GM23248 (cell line): Measurements from ENCODE around the gene DDX3X. TPM values are rescaled to one million over a fixed set of nuclear protein-coding genes. Genes with fewer than 3 reads are reported as not detected.

Experiments
- DNase-seq: peaks from one replicate; pipeline ENCODE4 v3.0.0-alpha.2; 2015
- H2AFZ ChIP-seq: fragments of 200-600 bp; sonication (generic); 2 replicates; pipeline ENCODE4 v1.6.1; 2016; ENCODE audit warnings: antibody characterized with exemption
- H3F3A ChIP-seq: fragments of 200-600 bp; sonication (generic); 2 replicates; pipeline ENCODE4 v1.6.1; 2016; ENCODE audit warnings: mild to moderate bottlenecking, antibody characterized with exemption, mixed run types; ENCODE audit not compliant: insufficient read depth
- H3K27ac ChIP-seq: fragments of 200-600 bp; sonication (generic); 2 replicates; pipeline ENCODE4 v1.5.1; 2016; ENCODE audit warnings: mild to moderate bottlenecking
- H3K27me3 ChIP-seq: fragments of 200-600 bp; sonication (generic); replicated peaks from 2 replicates; pipeline ENCODE4 v1.6.1; 2016; ENCODE audit warnings: mild to moderate bottlenecking; ENCODE audit not compliant: insufficient read depth
- H3K36me3 ChIP-seq: fragments of 200-600 bp; sonication (generic); 2 replicates; pipeline ENCODE4 v1.6.1; 2016; ENCODE audit warnings: low read depth, mild to moderate bottlenecking
- H3K4me1 ChIP-seq: fragments of 200-600 bp; sonication (generic); 2 replicates; pipeline ENCODE4 v1.6.1; 2016; ENCODE audit warnings: mild to moderate bottlenecking; ENCODE audit not compliant: insufficient read depth
- H3K4me2 ChIP-seq: fragments of 200-600 bp; sonication (generic); one replicate; pipeline ENCODE4 v1.6.1; 2016; ENCODE audit warnings: mild to moderate bottlenecking; ENCODE audit not compliant: unreplicated experiment
- H3K4me3 ChIP-seq: fragments of 200-600 bp; sonication (generic); 2 replicates; pipeline ENCODE4 v1.5.1; 2016; ENCODE audit warnings: mild to moderate bottlenecking
- H3K79me2 ChIP-seq: fragments of 200-600 bp; sonication (generic); 2 replicates; pipeline ENCODE4 v1.6.1; 2016; ENCODE audit warnings: mild to moderate bottlenecking; ENCODE audit not compliant: insufficient read depth
- H3K9ac ChIP-seq: fragments of 200-600 bp; sonication (generic); 2 replicates; pipeline ENCODE4 v1.6.1; 2016; ENCODE audit warnings: mild to moderate bottlenecking
- H3K9me2 ChIP-seq: fragments of 200-600 bp; sonication (generic); 2 replicates; pipeline ENCODE4 v1.6.1; 2016; ENCODE audit warnings: mixed run types, mild to moderate bottlenecking, moderate library complexity; ENCODE audit not compliant: insufficient read depth
- H3K9me3 ChIP-seq: fragments of 200-600 bp; sonication (generic); one replicate; pipeline ENCODE4 v1.6.1; 2017; ENCODE audit warnings: low read depth
- H4K20me1 ChIP-seq: fragments of 200-600 bp; sonication (generic); 2 replicates; pipeline ENCODE4 v1.6.0; 2016; ENCODE audit not compliant: insufficient read depth
- EZH2 ChIP-seq: fragments of 200-600 bp; sonication (generic); IDR thresholded peaks from 2 replicates; pipeline ENCODE4 v1.6.1; 2018; ENCODE audit warnings: antibody characterized with exemption, mild to moderate bottlenecking; ENCODE audit not compliant: insufficient read depth, poor library complexity, severe bottlenecking
- EZH2phosphoT487 ChIP-seq: fragments of 200-600 bp; sonication (generic); IDR thresholded peaks from 2 replicates; pipeline ENCODE4 v1.6.1; 2018; ENCODE audit warnings: antibody characterized with exemption, moderate library complexity, mild to moderate bottlenecking, low read depth; ENCODE audit not compliant: insufficient read depth
- WGBS, 2 experiments: methylation state at CpG; one replicate each; pipeline ENCODE4 v1.1.6; 2015 to 2017; ENCODE audit warnings: low lambda C conversion rate in 2 of 2, low coverage in 1 of 2; ENCODE audit errors: missing lambda C conversion rate in 2 of 2; 5-methylcytosine and 5-hydroxymethylcytosine counted together
- in situ Hi-C: fragments of 300-500 bp; cut with MboI; formaldehyde crosslinking; loops from 2 replicates; pipeline ENCODE4 v1.15.0; 2020
- polyA plus RNA-seq: library from polyadenylated mRNA; unstranded; fragments of >200 nt; fragmentation: Nextera tagmentation; extraction: Ambion mirVana; gene quantifications from 2 replicates; pipeline ENCODE4 v1.2.1, GENCODE V29; 2016
- total RNA-seq: library from RNA; depleted of rRNA; stranded (reverse); fragments of >200 nt; shearing (Covaris generic); gene quantifications from 2 replicates; pipeline ENCODE4 v1.2.3, GENCODE V29; 2014

Gene DDX3X
- total and polyA plus RNA-seq, 2 experiments from 2014 or later: 129 to 206 TPM

DNA sequence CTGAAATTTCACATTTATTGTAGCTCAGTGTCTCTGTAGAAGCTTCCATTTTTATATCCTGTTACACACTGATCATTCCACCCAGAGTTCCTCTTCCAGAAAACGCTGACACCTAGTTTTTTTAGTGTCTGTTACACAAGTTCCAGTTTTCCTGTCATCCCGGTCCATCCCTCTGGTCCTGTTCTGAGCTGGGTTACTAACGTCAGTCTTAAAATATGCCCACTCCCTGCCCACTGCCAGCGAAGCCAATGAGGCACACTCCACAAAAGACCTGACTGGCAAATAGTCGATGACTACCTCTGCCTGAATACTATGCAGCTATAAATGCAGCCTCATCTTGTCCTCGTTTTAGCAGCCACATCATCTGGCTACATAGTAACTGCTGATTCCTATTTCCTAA lies 30.9 kb upstream of the DDX3X start:
- no peak for DNase-seq
- no peaks in the 10 kb centered on the region for H4K20me1 ChIP-seq
- in situ Hi-C loops: no loop called here
- H3K79me2 ChIP-seq: no peaks in the 10 kb centered on the region
- H3K4me1 ChIP-seq: peaks cover 16% of the 10 kb centered on the region
- TF ChIP-seq EZH2phosphoT487 (no peak), EZH2 (no peak)
- no peak overlapping the region for H3K9ac ChIP-seq
- H3F3A ChIP-seq: no peaks in the 10 kb centered on the region; the same call in 1 of the 2 replicates
- no peaks in the 10 kb centered on the region for H3K36me3 ChIP-seq
- H2AFZ ChIP-seq: no peak overlapping the region
- WGBS, 2 experiments: 81 to 84% methylated on average over 6 of the region's 6 CpGs
- no peak overlapping the region for H3K4me2 ChIP-seq
- H3K4me3 ChIP-seq: no peak overlapping the region
- H3K27ac ChIP-seq: no peak overlapping the region
- no peaks in the 10 kb centered on the region for H3K9me3 ChIP-seq
- H3K27me3 ChIP-seq: no peaks in the 10 kb centered on the region
- no peaks in the 10 kb centered on the region for H3K9me2 ChIP-seq

DNA sequence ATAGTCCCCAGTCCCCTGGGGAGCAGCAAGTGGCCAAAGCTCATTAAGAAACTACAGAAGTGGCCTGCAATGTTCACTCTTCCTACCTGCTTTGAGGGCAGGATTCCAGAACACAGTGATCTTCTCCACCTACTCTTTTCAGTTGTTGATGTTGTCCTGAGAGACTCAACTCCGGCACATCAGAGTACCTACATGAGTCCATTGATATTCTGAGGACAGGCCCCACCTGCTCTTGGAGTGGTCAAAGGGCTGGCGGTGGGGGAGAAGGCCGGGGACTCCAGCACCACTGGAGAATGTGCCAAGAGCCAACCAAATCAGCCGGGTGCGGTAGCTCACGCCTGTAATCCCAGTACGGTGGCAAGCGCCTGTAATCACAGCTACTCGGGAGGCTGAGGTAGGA lies 29.8 kb upstream of the DDX3X start:
- Histone ChIP-seq H3K27ac (no peak overlapping the region), H3K9ac (no peak overlapping the region), H2AFZ (no peak overlapping the region), H3K9me2 (no peaks in the 10 kb centered on the region), H3K4me2 (no peak overlapping the region), H3F3A (no peaks in the 10 kb centered on the region; the same call in 1 of the 2 replicates), H3K4me3 (no peak overlapping the region), H3K27me3 (no peaks in the 10 kb centered on the region), H3K79me2 (no peaks in the 10 kb centered on the region), H4K20me1 (no peaks in the 10 kb centered on the region), H3K4me1 (peaks cover 16% of the 10 kb centered on the region), H3K36me3 (no peaks in the 10 kb centered on the region), H3K9me3 (no peaks in the 10 kb centered on the region)
- TF ChIP-seq EZH2phosphoT487 (no peak), EZH2 (no peak)
- WGBS, 2 experiments: 95 to 97% methylated on average over 8 to 9 of the region's 9 CpGs
- no peak for DNase-seq
- in situ Hi-C loops: no loop called here

- no peak overlapping the region for H3K4me2 ChIP-seq
- in situ Hi-C loops: no loop called here
- H3K9me2 ChIP-seq: no peaks in the 10 kb centered on the region
- TF ChIP-seq EZH2phosphoT487 (no peak), EZH2 (no peak)
- peaks cover 5% of the 10 kb centered on the region; the same call in 1 of the 2 replicates for H3F3A ChIP-seq
- H3K27me3 ChIP-seq: no peaks in the 10 kb centered on the region
- WGBS, 2 experiments: 25 to 27% methylated on average over 3 to 4 of the region's 5 CpGs
- H3K9me3 ChIP-seq: no peaks in the 10 kb centered on the region
- no peaks in the 10 kb centered on the region for H3K36me3 ChIP-seq
- no peak overlapping the region for H3K4me3 ChIP-seq
- peak; percentile 23 for DNase-seq
- H3K27ac ChIP-seq: no peak overlapping the region
- H3K9ac ChIP-seq: no peak overlapping the region
- no peak overlapping the region for H2AFZ ChIP-seq
- H3K4me1 ChIP-seq: 0 out of 2 replicates have a peak, but pooled peaks cover 4% of the 10 kb centered on the region
- H3K79me2 ChIP-seq: no peaks in the 10 kb centered on the region
- no peaks in the 10 kb centered on the region for H4K20me1 ChIP-seq
These were observed 24.9 kb upstream of the DDX3X start for GRCh38 chrX:41308884-41309647.

- TF ChIP-seq EZH2phosphoT487 (no peak), EZH2 (no peak)
- Histone ChIP-seq H3K9ac (no peak overlapping the region), H3K36me3 (no peaks in the 10 kb centered on the region), H3K4me1 (0 out of 2 replicates have a peak, but pooled peaks cover 4% of the 10 kb centered on the region), H3K4me2 (no peak overlapping the region), H3K27me3 (no peaks in the 10 kb centered on the region), H3K4me3 (no peak overlapping the region), H3K9me2 (no peaks in the 10 kb centered on the region), H3K79me2 (no peaks in the 10 kb centered on the region), H3K27ac (no peak overlapping the region), H2AFZ (no peak overlapping the region), H3K9me3 (no peaks in the 10 kb centered on the region), H4K20me1 (no peaks in the 10 kb centered on the region), H3F3A (peaks cover 7% of the 10 kb centered on the region; the same call in 1 of the 2 replicates)
- in situ Hi-C loops: no loop called here
- no peak for DNase-seq
- WGBS, 2 experiments: 18 to 50% methylated on average over 1 of the region's 1 CpG
These were observed 21.2 kb upstream of the DDX3X start for GRCh38 chrX:41312786-41313185.
